Measurements from ENCODE around the gene AK8.

The AK8 gene

DNA sequence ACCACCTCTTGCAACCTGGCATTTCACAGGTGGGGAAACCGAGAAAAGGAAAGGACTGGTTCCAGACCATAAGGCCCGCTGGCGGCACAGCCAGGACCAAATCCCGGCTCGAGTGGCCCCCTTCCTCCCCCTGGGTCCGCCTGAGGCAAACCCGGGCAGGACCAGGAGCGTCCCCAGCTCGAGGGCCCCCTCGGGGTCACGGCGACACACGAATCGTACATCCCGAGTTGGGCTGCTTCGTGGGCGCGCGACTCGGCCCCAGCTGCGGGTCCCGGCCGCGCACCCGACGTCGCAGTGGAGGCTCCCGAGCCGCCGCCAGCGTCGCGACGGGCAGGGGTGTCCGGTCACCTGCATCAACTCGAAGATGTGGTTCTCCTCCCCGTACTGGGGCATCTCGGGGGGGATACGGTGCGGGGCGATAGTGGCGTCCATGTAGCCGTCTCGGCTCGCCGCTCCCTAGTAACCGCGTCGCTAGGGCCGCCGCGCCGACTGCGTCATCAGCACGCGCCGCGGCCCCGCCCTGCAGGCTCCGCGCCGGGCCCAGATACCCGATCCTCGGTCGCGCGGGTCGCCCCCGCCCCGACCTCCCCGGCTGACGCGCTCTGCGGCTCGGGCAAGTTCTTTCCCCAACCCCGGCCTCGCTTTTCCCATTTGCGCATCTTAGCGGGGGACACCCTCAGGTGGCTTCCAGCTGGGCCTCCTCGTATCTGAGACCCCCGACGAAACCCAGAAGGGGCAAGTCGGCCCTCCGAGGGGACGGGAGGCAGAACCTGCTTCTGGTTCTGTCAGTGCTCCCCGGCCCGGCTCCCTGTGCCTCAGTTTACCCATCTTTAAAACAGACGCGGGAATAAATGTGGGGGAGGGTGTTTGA is at the start of gene AK8:
Gene AK8 (minus strand): TSS at position 461 of the 871 bp plus-strand sequence. CDS start 29 bp downstream, at position 432.
- DNase-seq = peak; percentile 79

- DNase-seq = no peak
Measured at GRCh38 chr9:132927704-132928103, 49.6 kb upstream of the AK8 start.

DNA sequence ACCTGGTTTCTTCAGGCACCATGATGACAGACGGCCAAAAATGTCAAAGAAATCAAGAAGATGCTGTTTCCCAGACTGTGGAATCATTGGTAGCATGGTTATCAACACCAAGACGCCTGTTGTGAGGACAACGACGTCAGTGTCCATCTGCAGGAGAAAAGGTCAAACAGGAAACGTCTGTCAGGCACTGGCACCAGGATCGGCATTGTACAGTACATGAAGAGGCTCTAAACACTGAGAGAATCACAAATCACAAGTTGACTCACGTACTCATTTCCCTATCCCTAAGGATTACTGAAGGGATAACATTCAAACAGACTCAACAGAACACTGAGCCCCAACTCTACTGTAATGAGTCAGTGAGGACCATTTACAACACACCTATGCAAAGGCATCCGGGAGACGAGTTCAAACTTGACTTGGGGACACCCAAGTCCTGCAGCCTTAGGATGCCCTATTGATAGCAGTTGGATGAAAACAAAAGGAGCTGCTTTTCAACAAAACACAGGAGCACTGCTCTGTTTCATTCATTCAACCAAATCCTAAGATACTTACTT is 45.3 kb upstream of the AK8 start:
- DNase-seq = no peak

- DNase-seq = no peak
Measured at GRCh38 chr9:132919614-132920268, 41.7 kb upstream of the AK8 start.

DNA sequence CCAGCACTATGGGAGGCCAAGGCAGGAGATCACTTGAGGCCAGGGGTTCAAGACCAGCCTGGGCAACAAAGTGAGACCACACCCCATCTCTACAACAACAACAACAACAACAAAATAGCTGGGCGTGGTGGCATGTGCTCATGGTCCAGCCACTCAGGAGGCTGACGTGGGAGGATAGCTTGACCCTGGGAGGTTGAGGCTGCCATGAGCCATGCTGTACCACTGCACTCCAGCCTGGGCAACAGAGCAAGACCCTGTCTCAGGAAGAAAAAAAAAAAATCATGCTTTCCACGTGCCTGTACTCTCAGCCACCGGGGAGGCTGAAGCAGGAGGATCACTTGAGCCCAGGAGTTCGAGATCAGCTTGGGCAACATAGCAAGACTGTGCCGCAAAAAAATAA is 36.8 kb upstream of the AK8 start:
- DNase-seq = no peak

- no peak for DNase-seq
Measured at GRCh38 chr9:132912131-132912530, 34.0 kb upstream of the AK8 start.

GRCh38 chr9:132910376-132910775 is 32.3 kb upstream of the AK8 start:
- no peak for DNase-seq

- no peak for DNase-seq
Measured at GRCh38 chr9:132909311-132909710, 31.2 kb upstream of the AK8 start.

DNA sequence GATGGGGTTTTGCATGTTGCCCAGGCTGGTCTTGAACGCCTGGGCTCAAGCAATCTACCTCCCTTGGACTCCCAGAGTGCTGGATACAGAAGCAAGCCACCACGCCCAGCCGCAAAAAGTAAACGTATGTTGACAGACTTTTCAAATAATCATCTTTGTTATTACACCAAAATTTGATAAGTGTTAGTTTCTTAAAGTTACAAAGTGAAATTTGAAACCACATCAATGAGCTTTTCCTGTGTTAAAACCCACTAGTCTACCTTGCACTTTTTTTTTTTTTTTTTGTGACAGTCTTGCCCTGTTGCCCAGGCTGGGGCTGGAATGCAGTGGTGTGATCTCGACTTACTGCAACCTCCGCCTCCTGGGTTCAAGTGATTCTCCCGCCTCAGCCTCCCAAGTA is 30.6 kb upstream of the AK8 start:
- peak; percentile 6 for DNase-seq

- no peak for DNase-seq
Measured at GRCh38 chr9:132905726-132906125, 27.6 kb upstream of the AK8 start.

GRCh38 chr9:132903574-132904492 is 25.7 kb upstream of the AK8 start:
- no peak for DNase-seq

DNA sequence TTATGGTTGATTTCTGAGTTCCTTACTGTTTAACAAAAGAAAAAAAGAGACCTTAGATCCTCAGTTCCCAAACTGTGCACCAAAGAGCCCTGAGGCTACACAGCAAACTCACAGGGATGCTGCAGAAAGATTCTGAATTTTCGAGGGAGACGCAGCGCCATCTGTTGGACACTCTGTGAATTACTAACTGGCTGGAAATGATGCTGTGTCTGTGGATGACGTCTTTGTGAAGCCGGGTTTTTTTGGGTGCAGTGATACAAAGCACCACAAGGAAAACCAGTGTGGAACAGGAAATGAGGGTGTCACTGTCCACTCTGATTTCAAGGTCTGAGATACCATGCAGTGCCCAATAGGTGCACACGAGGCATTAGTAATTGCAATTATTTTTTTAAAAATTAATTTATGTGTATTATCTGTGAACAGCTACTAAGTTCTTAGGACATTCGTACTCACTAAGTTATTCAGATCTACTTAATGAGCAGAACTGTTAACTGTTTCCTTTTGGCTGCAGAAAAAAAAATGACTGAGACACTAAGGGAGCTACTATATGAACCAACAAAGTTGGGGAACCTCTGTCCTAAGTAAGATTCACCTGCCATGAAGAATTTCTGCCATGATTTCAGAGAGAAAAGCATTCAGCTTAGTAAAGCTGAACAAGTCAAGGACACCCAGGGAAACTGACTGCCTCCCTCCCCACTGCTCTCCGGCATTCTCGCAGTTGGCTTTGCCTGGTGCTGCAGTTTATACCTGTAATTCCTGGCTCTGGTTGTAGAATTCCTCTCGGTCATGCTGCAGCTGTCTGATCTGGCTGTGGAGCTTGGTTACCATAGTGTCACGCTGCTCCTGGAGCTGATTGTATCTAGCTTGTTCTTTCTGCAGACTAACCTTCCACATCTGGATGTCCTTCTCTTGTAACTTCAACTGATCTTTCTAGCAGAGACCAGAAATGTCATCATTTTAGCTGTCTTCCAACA is 24.1 kb upstream of the AK8 start:
- peak; percentile 80 for DNase-seq

DNA sequence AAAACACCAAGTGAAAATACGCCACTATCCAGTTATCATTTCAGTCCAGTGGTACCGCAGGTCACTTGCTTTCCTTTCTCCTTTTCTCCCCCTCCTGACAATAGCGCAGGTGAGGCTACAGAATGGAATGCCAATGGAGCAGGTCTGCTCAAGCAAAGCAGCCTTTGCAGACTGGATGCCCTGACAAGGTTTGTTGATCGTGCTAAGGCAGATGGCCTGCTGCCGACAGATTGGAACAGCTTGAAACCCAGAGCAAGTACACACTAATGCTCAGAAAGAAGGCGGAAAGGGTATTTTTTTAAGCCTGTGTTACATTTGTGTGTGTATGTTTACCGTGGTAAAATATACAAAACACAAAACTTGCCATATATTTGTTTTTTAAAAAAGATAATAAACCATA is 20.0 kb upstream of the AK8 start:
- DNase-seq = no peak

DNA sequence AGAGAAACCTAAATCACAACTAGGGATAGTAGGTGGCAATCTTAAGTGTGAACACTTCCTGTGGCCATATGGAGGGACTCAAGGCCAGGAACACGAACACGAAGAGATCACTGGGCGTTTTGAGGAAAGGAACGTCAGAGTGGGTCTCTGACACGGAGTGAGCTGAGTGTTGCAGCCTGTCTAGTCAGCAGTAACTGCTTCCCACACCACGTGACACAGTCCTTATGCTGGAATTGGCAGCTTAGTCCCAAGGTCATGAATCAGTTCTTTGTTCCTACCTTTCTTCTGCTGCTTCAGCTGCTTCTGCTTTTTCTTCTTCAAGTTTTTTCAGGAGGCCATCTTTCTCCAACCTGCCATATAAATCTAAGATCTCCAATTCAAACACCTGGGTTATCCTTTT is 18.8 kb upstream of the AK8 start:
- DNase-seq = no peak

DNA sequence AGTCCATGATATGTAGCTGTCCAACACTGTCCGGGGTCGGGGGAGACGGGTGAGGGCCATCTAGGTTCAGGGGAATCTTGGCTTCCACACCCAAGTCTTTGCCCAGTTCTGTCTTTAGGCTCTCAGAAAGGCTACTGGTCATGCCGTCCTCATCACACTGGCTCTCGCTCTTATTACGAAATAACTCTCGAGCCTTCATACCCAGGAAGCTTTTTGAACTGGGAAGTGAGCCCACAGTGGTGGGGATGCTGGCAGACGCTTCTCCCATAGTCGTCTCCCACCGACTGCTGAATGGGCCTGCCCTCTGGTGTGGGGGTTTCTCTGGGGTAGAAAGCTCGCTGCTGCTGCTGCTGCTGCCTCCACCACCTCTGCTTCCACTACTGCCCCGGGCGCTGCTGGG is 18.2 kb upstream of the AK8 start:
- DNase-seq = no peak

DNA sequence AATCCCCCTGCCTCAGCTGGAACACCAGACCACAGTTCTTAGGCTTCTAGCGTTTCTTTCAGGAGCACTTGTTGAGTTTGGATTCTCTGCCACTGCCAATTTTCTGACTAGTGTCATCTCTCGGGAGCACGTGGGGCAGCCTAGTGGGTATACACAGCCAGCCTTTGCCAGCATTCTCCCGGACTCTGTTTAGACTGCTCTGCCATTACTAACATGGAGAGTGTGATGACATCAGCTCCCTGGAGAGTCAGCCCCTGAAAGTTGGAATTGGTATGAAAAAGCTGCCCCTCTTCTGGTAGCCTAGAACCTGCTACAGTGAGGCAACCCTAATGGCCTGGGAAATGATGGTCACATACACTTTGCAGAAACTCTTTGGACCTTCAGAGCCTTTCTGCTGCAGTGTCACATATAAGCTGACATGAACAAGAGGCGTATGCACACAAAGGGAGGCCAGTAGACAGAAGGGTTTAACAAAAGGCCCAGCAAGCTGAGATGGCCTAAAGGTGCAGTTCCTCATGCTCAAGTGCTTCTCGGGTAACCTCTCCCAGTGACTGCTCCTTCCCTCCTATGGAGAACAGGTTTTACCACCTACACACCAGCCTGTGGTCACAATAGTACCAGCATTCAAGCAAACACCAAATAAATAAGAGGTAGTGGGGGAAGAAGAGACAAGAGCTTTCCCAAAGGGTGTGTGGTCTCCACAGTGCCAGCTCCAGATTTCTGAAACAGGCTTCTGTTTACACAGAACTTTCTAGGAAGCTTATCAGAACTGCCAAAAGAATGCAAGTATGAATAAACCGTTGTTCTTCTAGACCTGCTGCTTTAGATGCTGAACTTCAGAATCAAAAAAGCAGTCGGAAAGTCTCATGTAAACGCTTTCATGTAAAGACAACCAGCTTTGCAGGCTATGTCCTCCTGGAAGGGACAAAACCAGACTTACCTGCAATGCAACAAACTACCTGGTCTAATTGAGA is 17.1 kb upstream of the AK8 start:
- no peak for DNase-seq

- DNase-seq = no peak
Measured at GRCh38 chr9:132894346-132894745, 16.3 kb upstream of the AK8 start.

DNA sequence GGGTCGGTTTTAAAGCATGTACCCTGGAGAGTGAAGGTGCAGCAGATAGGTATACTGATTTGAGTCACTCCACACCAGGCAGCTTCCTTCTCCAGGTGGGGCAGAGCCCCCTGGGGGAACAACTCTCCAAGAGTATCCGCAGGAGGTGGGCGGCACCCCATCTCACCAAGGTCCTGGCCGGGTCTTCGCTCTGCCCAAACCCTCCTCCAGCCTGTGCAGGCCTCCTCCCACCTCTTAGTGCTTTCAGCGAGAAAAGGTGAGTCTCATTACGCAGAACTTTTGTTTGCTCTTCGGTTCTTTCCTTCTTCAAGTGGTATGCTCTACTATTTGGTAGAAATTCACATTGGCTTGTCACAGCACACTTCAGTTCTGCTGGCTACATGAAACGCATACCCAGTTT is 14.3 kb upstream of the AK8 start:
- DNase-seq = no peak

GRCh38 chr9:132888151-132888550 is 10.1 kb upstream of the AK8 start:
- DNase-seq = no peak
